Cardiac muscle cell (in vitro differentiated cells and primary cell): Measurements from ENCODE around the gene ATP6V1C2. TPM values are rescaled to one million over a fixed set of nuclear protein-coding genes. Genes with fewer than 3 reads are reported as not detected.

Source experiments
- DNase-seq, 2 donors: peaks; one replicate each; pipeline versions ENCODE4 v3.0.0 to v3.0.0-alpha.2; 2010 to 2017; ENCODE audit warnings: low read depth in 1 of 2, low spot score in 1 of 2
- H3K27ac ChIP-seq: fragments of 200-600 bp; sonication (generic); 2 replicates; pipeline ENCODE4 v1.5.1; 2016
- H3K27me3 ChIP-seq: fragments of 200-600 bp; sonication (generic); 2 replicates; pipeline ENCODE4 v1.6.0; 2016; ENCODE audit warnings: control low read depth
- H3K36me3 ChIP-seq: fragments of 200-600 bp; sonication (generic); 2 replicates; pipeline ENCODE4 v1.5.1; 2016; ENCODE audit warnings: control low read depth
- H3K4me1 ChIP-seq: fragments of 200-600 bp; sonication (generic); 2 replicates; pipeline ENCODE4 v1.8.1; 2017; ENCODE audit warnings: low read depth, mild to moderate bottlenecking, mixed run types
- H3K4me3 ChIP-seq: fragments of 200-600 bp; sonication (generic); 2 replicates; pipeline ENCODE4 v1.5.1; 2016; ENCODE audit warnings: mild to moderate bottlenecking
- H3K9me3 ChIP-seq: fragments of 200-600 bp; sonication (generic); 2 replicates; pipeline ENCODE4 v1.5.1; 2017; ENCODE audit warnings: low read depth, mild to moderate bottlenecking, control low read depth
- CTCF ChIP-seq: IDR thresholded peaks from 2 replicates; pipeline ENCODE4 v1.5.1; 2012; ENCODE audit warnings: low read depth, mild to moderate bottlenecking, low read length
- polyA plus RNA-seq: library from polyadenylated mRNA; unstranded; fragments of >200 nt; fragmentation: Nextera tagmentation; extraction: Ambion mirVana; gene quantifications from 2 replicates; pipeline ENCODE4 v1.2.1, GENCODE V29; 2016
- total RNA-seq: library from RNA; depleted of rRNA; stranded (reverse); fragments of >200 nt; gene quantifications from 2 replicates; pipeline ENCODE4 v1.2.3, GENCODE V29; 2016

ATP6V1C2 gene
- total and polyA plus RNA-seq, 2 experiments from 2014 or later = 0.06 to 1.1 TPM

GRCh38 chr2:10764096-10764785 is 42.8 kb downstream of the ATP6V1C2 start:
- Histone ChIP-seq H3K36me3 (no peaks in the 10 kb centered on the region), H3K4me3 (no peak overlapping the region), H3K4me1 (no peaks in the 10 kb centered on the region), H3K9me3 (no peaks in the 10 kb centered on the region), H3K27ac (no peak overlapping the region), H3K27me3 (no peaks in the 10 kb centered on the region)
- TF ChIP-seq CTCF = no peak
- no peak for DNase-seq

GRCh38 chr2:10764896-10765295 is 43.5 kb downstream of the ATP6V1C2 start:
- Histone ChIP-seq H3K9me3 (no peaks in the 10 kb centered on the region), H3K36me3 (no peaks in the 10 kb centered on the region), H3K27me3 (no peaks in the 10 kb centered on the region), H3K27ac (no peak overlapping the region), H3K4me1 (no peaks in the 10 kb centered on the region), H3K4me3 (no peak overlapping the region)
- TF ChIP-seq CTCF = no peak
- DNase-seq = no peak

GRCh38 chr2:10765461-10765860 is 44.0 kb downstream of the ATP6V1C2 start:
- H3K4me1 ChIP-seq = no peaks in the 10 kb centered on the region
- no peak for DNase-seq
- no peak for TF ChIP-seq CTCF
- H3K36me3 ChIP-seq = no peaks in the 10 kb centered on the region
- no peak overlapping the region for H3K27ac ChIP-seq
- H3K27me3 ChIP-seq = no peaks in the 10 kb centered on the region
- no peak overlapping the region for H3K4me3 ChIP-seq
- H3K9me3 ChIP-seq = no peaks in the 10 kb centered on the region

- Histone ChIP-seq H3K27me3 (no peaks in the 10 kb centered on the region), H3K4me3 (no peak overlapping the region), H3K36me3 (no peaks in the 10 kb centered on the region), H3K4me1 (no peaks in the 10 kb centered on the region), H3K9me3 (no peaks in the 10 kb centered on the region), H3K27ac (no peak overlapping the region)
- TF ChIP-seq CTCF = no peak
- no peak for DNase-seq
Observed at GRCh38 chr2:10765914-10766313, 44.5 kb downstream of the ATP6V1C2 start.

GRCh38 chr2:10768063-10768507 is 46.7 kb downstream of the ATP6V1C2 start:
- TF ChIP-seq CTCF = no peak
- H3K4me3 ChIP-seq = no peak overlapping the region
- H3K27ac ChIP-seq = no peak overlapping the region
- no peaks in the 10 kb centered on the region for H3K4me1 ChIP-seq
- H3K9me3 ChIP-seq = no peaks in the 10 kb centered on the region
- H3K36me3 ChIP-seq = no peaks in the 10 kb centered on the region
- no peak for DNase-seq
- H3K27me3 ChIP-seq = no peaks in the 10 kb centered on the region
